Heart right ventricle (tissue), 16 donors: ENCODE results near the gene DHX35. TPM values are rescaled to one million over a fixed set of nuclear protein-coding genes. Genes with fewer than 3 reads are reported as not detected.

ENCODE experiments used
- ATAC-seq, 8 donors: fragments of 200-7000 bp; cut with Tn5 transposase; one replicate each; pipeline ENCODE4 v1.9.1; 2020; ENCODE audit warnings: mild to moderate bottlenecking in 8 of 8, moderate library complexity in 8 of 8, moderate number of reproducible peaks in 1 of 8
- DNase-seq, 2 donors: peaks; one replicate each; pipeline ENCODE4 v3.0.0-alpha.2; 2020
- H3K27ac ChIP-seq, 10 donors: fragments of 200-600 bp; sonication (generic) in 2 of 10; one replicate each; pipeline versions ENCODE4 v1.5.0 to v1.8.0; 2020 to 2022; ENCODE audit warnings: mild to moderate bottlenecking in 3 of 10
- H3K27me3 ChIP-seq, 7 donors: fragments of 200-600 bp; one replicate each; pipeline ENCODE4 v1.8.0; 2021 to 2022; ENCODE audit warnings: mild to moderate bottlenecking in 2 of 7
- H3K36me3 ChIP-seq, 9 donors: fragments of 200-600 bp; sonication (generic) in 1 of 9; one replicate each; pipeline versions ENCODE4 v1.5.0 to v1.8.0; 2020 to 2022; ENCODE audit warnings: mild to moderate bottlenecking in 2 of 9
- H3K4me1 ChIP-seq, 9 donors: fragments of 200-600 bp; sonication (generic) in 1 of 9; one replicate each; pipeline versions ENCODE4 v1.5.0 to v1.8.0; 2020 to 2022; ENCODE audit warnings: mild to moderate bottlenecking in 4 of 9
- H3K4me3 ChIP-seq, 10 donors: fragments of 200-600 bp; sonication (generic) in 2 of 10; one replicate each; pipeline versions ENCODE4 v1.5.0 to v1.8.0; 2020 to 2022; ENCODE audit warnings: mild to moderate bottlenecking in 7 of 10, moderate library complexity in 2 of 10
- H3K9me3 ChIP-seq, 11 donors: fragments of 200-600 bp in 10 of 11; sonication (generic) in 2 of 11; one replicate each; pipeline versions ENCODE4 v1.5.0 to v1.8.0; 2013 to 2022; ENCODE audit warnings: mild to moderate bottlenecking in 2 of 11, control low read depth in 1 of 11, moderate library complexity in 1 of 11
- WGBS, 2 donors: extraction: QIAGEN DNeasy Blood & Tissue Kit; methylation state at CpG; one replicate each; pipeline ENCODE4 v1.1.7; 2013; ENCODE audit warnings: inconsistent platforms in 1 of 2; 5-methylcytosine and 5-hydroxymethylcytosine counted together
- intact Hi-C, 10 donors: fragments of 100-400 bp; cut with DNase I; formaldehyde crosslinking; loops; one replicate each; pipeline versions ENCODE4 v1.11.1 to v1.14.2; 2022
- polyA plus RNA-seq, 2 donors: library from polyadenylated mRNA; stranded (reverse); fragments of 200-250 nt; gene quantifications; one replicate each; pipeline ENCODE4 v1.2.3, GENCODE V29; 2013
- total RNA-seq, 10 donors: library from RNA; stranded (reverse); fragmentation: NEBNext Ultra II Directional in 3 of 10; extraction: Animal tissue kit (Norgen Biotek cat#: 25700) in 3 of 10; gene quantifications; one replicate each; pipeline versions ENCODE4 v1.2.1 to v1.2.4, GENCODE V29; 2021 to 2023
- TF ChIP-seq, protein P1 (sequence below), 9 donors: fragments of 200-600 bp; sonication (generic) in 2 of 9; IDR thresholded peaks; one replicate each; pipeline versions ENCODE4 v1.5.0 to v1.8.0; 2021 to 2022; ENCODE audit warnings: antibody characterized with exemption in 9 of 9, mild to moderate bottlenecking in 5 of 9, moderate library complexity in 1 of 9
- donor health status: Arrhythmogenic right ventricular cardiomyopathy.
- donor health status: ischemic (EF 13 %, LVEDD 7.1; RV severe dilation, severe dysfunction).
- donor health status: healthy with polysubstance abuse.
- donor health status: DM: no; HTN: yes; CAD: no.
- donor health status: DM: no; HTN: no; CAD: no.
- donor health status: ischemic (EF 25% LVEDD 6.9; RV normal size, moderate dysfunction).
- donor health status: ischemic (EF 25% LVEDD 5.7; RV mildly dilated, moderate dysfunction).
- donor health status: healthy.
- donor health status: DM: yes; HTN: yes; CAD: no.
- donor health status: Ischemic cardiomyopathy.
- donor health status: ischemic (EF 35%, LVEDD 5.7; RV mildly dilated, moderate dysfunction).
- donor health status: nonischemic (EF 11% LVEDD 7.7; RV severe dilation, severe dysfunction).
- donor health status: DM: yes; HTN: yes; CAD: no.
- donor health status: PGD.
- donor health status: ischemic (EF 29% LVEDD 5.4; RV normal size, mild dysfunction).
- donor health status: nonischemic (EF 23%, LVEDD 6.1; RV moderate dilation, normal function).

The DHX35 gene
- total and polyA plus RNA-seq, 12 donors: 5.1 to 14.3 (median 10.2) TPM

DNA sequence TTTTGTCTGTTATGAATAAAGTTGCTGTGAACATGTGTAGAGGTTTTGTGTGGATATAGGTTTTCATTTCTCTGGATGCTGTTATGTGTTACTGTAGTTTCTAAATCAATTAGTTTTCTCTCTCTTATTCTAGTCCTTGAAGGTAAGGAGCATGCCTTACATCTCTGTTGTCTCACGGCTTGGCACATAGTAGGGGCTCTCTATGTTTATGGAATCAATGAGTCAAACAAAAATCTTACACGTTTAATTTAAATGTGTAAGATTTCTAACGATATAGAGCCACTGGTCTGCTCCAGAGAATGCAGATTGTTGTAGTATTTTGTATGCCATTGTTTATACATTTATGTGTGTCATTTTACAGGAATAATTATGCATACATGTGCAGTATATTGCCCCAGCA, 15.3 kb upstream of the DHX35 start:
- no peaks in the 10 kb centered on the region for H3K9me3 ChIP-seq
- 95% methylated on average over 3 of the region's 3 CpGs for WGBS, 2 donors
- H3K4me1 ChIP-seq: no peaks in the 10 kb centered on the region
- TF ChIP-seq, protein P1, sequence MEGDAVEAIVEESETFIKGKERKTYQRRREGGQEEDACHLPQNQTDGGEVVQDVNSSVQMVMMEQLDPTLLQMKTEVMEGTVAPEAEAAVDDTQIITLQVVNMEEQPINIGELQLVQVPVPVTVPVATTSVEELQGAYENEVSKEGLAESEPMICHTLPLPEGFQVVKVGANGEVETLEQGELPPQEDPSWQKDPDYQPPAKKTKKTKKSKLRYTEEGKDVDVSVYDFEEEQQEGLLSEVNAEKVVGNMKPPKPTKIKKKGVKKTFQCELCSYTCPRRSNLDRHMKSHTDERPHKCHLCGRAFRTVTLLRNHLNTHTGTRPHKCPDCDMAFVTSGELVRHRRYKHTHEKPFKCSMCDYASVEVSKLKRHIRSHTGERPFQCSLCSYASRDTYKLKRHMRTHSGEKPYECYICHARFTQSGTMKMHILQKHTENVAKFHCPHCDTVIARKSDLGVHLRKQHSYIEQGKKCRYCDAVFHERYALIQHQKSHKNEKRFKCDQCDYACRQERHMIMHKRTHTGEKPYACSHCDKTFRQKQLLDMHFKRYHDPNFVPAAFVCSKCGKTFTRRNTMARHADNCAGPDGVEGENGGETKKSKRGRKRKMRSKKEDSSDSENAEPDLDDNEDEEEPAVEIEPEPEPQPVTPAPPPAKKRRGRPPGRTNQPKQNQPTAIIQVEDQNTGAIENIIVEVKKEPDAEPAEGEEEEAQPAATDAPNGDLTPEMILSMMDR (IDR thresholded peaks at IDR 0.05): no peak
- H3K4me3 ChIP-seq: no peak overlapping the region
- peaks cover 0 to 58% (median 0%) of the 10 kb centered on the region in 9 donors for H3K36me3 ChIP-seq
- ATAC-seq: no peak
- no peak overlapping the region for H3K27ac ChIP-seq
- intact Hi-C loops: no loop called here
- no peaks in the 10 kb centered on the region for H3K27me3 ChIP-seq
- no peak for DNase-seq

DNA sequence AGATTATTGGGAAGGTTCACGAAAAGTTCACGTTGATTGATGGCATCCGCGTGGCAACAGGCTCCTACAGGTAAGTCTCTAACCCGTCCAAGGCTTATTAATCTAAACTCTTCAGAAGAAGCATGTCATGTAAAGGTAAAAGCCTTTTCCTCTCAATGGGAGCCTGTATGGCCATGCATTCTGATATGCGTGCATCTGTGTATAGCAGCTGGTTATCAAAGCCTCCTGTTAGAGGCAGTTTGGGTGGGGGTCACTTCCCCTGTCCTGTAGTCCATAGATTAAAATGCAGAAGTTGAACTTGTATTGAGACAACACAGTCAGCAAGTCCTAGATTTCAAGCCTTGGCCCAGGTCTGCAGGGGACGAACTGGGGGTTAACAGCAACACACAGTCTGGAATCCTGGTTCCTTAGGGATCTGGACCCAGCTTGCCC, 14.2 kb upstream of the DHX35 start:
- TF ChIP-seq, protein P1 (IDR thresholded peaks at IDR 0.05): no peak
- WGBS, 2 donors: 85 to 89% methylated on average over 7 of the region's 7 CpGs
- no peaks in the 10 kb centered on the region for H3K4me1 ChIP-seq
- no peaks in the 10 kb centered on the region for H3K9me3 ChIP-seq
- ATAC-seq (no peak), DNase-seq (no peak)
- no peak overlapping the region for H3K27ac ChIP-seq
- intact Hi-C loops: no loop called here
- H3K4me3 ChIP-seq: no peak overlapping the region
- H3K27me3 ChIP-seq: no peaks in the 10 kb centered on the region
- peaks cover 0 to 58% (median 0%) of the 10 kb centered on the region in 9 donors for H3K36me3 ChIP-seq

- DNase-seq (no peak), ATAC-seq (no peak)
- H3K27ac ChIP-seq: no peak overlapping the region
- H3K36me3 ChIP-seq: peaks cover 0 to 49% (median 0%) of the 10 kb centered on the region in 9 donors
- intact Hi-C loops: no loop called here
- no peaks in the 10 kb centered on the region for H3K9me3 ChIP-seq
- H3K27me3 ChIP-seq: no peaks in the 10 kb centered on the region
- 78 to 96% methylated on average over 2 of the region's 2 CpGs for WGBS, 2 donors
- H3K4me1 ChIP-seq: no peaks in the 10 kb centered on the region
- H3K4me3 ChIP-seq: no peak overlapping the region
- TF ChIP-seq, protein P1 (IDR thresholded peaks at IDR 0.05): no peak
Observed at GRCh38 chr20:38950254-38950653, 11.9 kb upstream of the DHX35 start.

- Histone ChIP-seq H3K27ac (no peak overlapping the region), H3K4me3 (no peak overlapping the region), H3K36me3 (peaks cover 0 to 49% (median 0%) of the 10 kb centered on the region in 9 donors), H3K9me3 (no peaks in the 10 kb centered on the region), H3K4me1 (no peaks in the 10 kb centered on the region), H3K27me3 (no peaks in the 10 kb centered on the region)
- intact Hi-C loops: no loop called here
- DNase-seq (no peak), ATAC-seq (no peak)
- 96% methylated on average over 9 of the region's 9 CpGs for WGBS, 2 donors
- TF ChIP-seq, protein P1 (IDR thresholded peaks at IDR 0.05): no peak
Observed at GRCh38 chr20:38951611-38952010, 10.5 kb upstream of the DHX35 start.
